Dendritic cell treated with granulocyte-macrophage colony-stimulating factor and Interleukin-4, amounts not matched to agents 40 ng/mL and 50 ng/mL, for 4 days (primary cell): Measurements from ENCODE around the gene EN2.

Experiments used
- H3K27ac Mint-ChIP-seq: one replicate; pipeline ENCODE4 v1.8.0; 2022; ENCODE audit warnings: mild to moderate bottlenecking, mixed read lengths
- H3K27me3 Mint-ChIP-seq: one replicate; pipeline ENCODE4 v1.8.0; 2022; ENCODE audit warnings: mild to moderate bottlenecking, mixed read lengths
- H3K36me3 Mint-ChIP-seq: one replicate; pipeline ENCODE4 v1.8.0; 2022; ENCODE audit warnings: low read depth, mixed read lengths
- H3K4me1 Mint-ChIP-seq: one replicate; pipeline ENCODE4 v1.8.0; 2022; ENCODE audit warnings: low read depth, mixed read lengths
- H3K4me3 Mint-ChIP-seq: one replicate; pipeline ENCODE4 v1.8.0; 2022; ENCODE audit warnings: mild to moderate bottlenecking, moderate library complexity, mixed read lengths
- H3K9me3 Mint-ChIP-seq: one replicate; pipeline ENCODE4 v1.8.0; 2022; ENCODE audit warnings: mixed read lengths
- intact Hi-C: fragments of 100-400 bp; cut with micrococcal nuclease; formaldehyde crosslinking; loops from one replicate; pipeline ENCODE4 v1.15.0; 2022

The EN2 gene

GRCh38 chr7:155450970-155451801 lies 6.7 kb upstream of the EN2 start:
- Mint-ChIP-seq H3K4me1 (peaks cover 39% of the 10 kb centered on the region), H3K9me3 (no peaks in the 10 kb centered on the region), H3K27ac (no peak overlapping the region), H3K36me3 (no peaks in the 10 kb centered on the region), H3K27me3 (peaks cover 89% of the 10 kb centered on the region), H3K4me3 (no peak overlapping the region)
- intact Hi-C loops, result loop anchor here (10.0 kb wide), 1 partner anchor 76 kb away; no protein-coding TSS in a partner anchor

- H3K27me3 Mint-ChIP-seq, result peaks cover 92% of the 10 kb centered on the region
- no peak overlapping the region for H3K4me3 Mint-ChIP-seq
- peaks cover 46% of the 10 kb centered on the region for H3K4me1 Mint-ChIP-seq
- H3K9me3 Mint-ChIP-seq, result no peaks in the 10 kb centered on the region
- intact Hi-C loops, result loop anchor here (10.0 kb wide), 1 partner anchor 77 kb away; no protein-coding TSS in a partner anchor
- H3K27ac Mint-ChIP-seq, result no peak overlapping the region
- H3K36me3 Mint-ChIP-seq, result no peaks in the 10 kb centered on the region
Observed at GRCh38 chr7:155451840-155452239, 6.1 kb upstream of the EN2 start.

GRCh38 chr7:155452505-155453295 lies 5.2 kb upstream of the EN2 start:
- Mint-ChIP-seq H3K4me3 (no peak overlapping the region), H3K27me3 (peaks cover 93% of the 10 kb centered on the region), H3K9me3 (no peaks in the 10 kb centered on the region), H3K4me1 (peaks cover 51% of the 10 kb centered on the region), H3K36me3 (no peaks in the 10 kb centered on the region), H3K27ac (no peak overlapping the region)
- intact Hi-C loops, result loop anchor here (10.0 kb wide), 1 partner anchor 78 kb away; no protein-coding TSS in a partner anchor

GRCh38 chr7:155453296-155454182 lies 4.4 kb upstream of the EN2 start:
- peaks cover 92% of the 10 kb centered on the region for H3K27me3 Mint-ChIP-seq
- H3K36me3 Mint-ChIP-seq, result no peaks in the 10 kb centered on the region
- no peak overlapping the region for H3K4me3 Mint-ChIP-seq
- intact Hi-C loops, result loop anchor here (10.0 kb wide), 1 partner anchor 79 kb away; no protein-coding TSS in a partner anchor
- H3K4me1 Mint-ChIP-seq, result peaks cover 51% of the 10 kb centered on the region
- H3K27ac Mint-ChIP-seq, result no peak overlapping the region
- no peaks in the 10 kb centered on the region for H3K9me3 Mint-ChIP-seq

- H3K4me1 Mint-ChIP-seq, result peaks cover 47% of the 10 kb centered on the region
- H3K36me3 Mint-ChIP-seq, result no peaks in the 10 kb centered on the region
- intact Hi-C loops, result loop anchor here (10.0 kb wide), 1 partner anchor 80 kb away; no protein-coding TSS in a partner anchor
- H3K9me3 Mint-ChIP-seq, result no peaks in the 10 kb centered on the region
- H3K27ac Mint-ChIP-seq, result no peak overlapping the region
- H3K4me3 Mint-ChIP-seq, result no peak overlapping the region
- H3K27me3 Mint-ChIP-seq, result peaks cover 88% of the 10 kb centered on the region
Observed at GRCh38 chr7:155454183-155455112, 3.5 kb upstream of the EN2 start.

GRCh38 chr7:155455132-155455693 lies 2.7 kb upstream of the EN2 start:
- Mint-ChIP-seq H3K4me3 (no peak overlapping the region), H3K27me3 (peaks cover 88% of the 10 kb centered on the region), H3K36me3 (no peaks in the 10 kb centered on the region), H3K4me1 (peaks cover 51% of the 10 kb centered on the region), H3K9me3 (no peaks in the 10 kb centered on the region), H3K27ac (no peak overlapping the region)
- intact Hi-C loops, result loop anchor here (10.0 kb wide), 1 partner anchor 80 kb away; no protein-coding TSS in a partner anchor

- Mint-ChIP-seq H3K9me3 (no peaks in the 10 kb centered on the region), H3K36me3 (no peaks in the 10 kb centered on the region), H3K27me3 (peaks cover 88% of the 10 kb centered on the region), H3K27ac (no peak overlapping the region), H3K4me1 (peaks cover 48% of the 10 kb centered on the region), H3K4me3 (peak overlapping the region; percentile 17)
- intact Hi-C loops, result loop anchor here (10.0 kb wide), 1 partner anchor 81 kb away; no protein-coding TSS in a partner anchor
Observed at GRCh38 chr7:155455776-155456737, 1.9 kb upstream of the EN2 start.

- Mint-ChIP-seq H3K36me3 (no peaks in the 10 kb centered on the region), H3K27ac (no peak overlapping the region), H3K4me1 (peaks cover 42% of the 10 kb centered on the region), H3K4me3 (peak overlapping the region; percentile 73), H3K9me3 (no peaks in the 10 kb centered on the region), H3K27me3 (peaks cover 88% of the 10 kb centered on the region)
- intact Hi-C loops, result loop anchor here (10.0 kb wide), 1 partner anchor 82 kb away; no protein-coding TSS in a partner anchor
Observed at GRCh38 chr7:155456738-155457543, 988 bp upstream of the EN2 start.

- H3K27ac Mint-ChIP-seq, result no peak overlapping the region
- intact Hi-C loops, result loop anchor here (10.0 kb wide), 1 partner anchor 83 kb away; no protein-coding TSS in a partner anchor
Observed at GRCh38 chr7:155457544-155458110, 302 bp upstream of the EN2 start.

GRCh38 chr7:155458878-155459699 lies 1.2 kb downstream of the EN2 start:
- Mint-ChIP-seq H3K9me3 (no peaks in the 10 kb centered on the region), H3K27me3 (peaks cover 87% of the 10 kb centered on the region)
- intact Hi-C loops, result loop anchor here (10.0 kb wide), 1 partner anchor 84 kb away; no protein-coding TSS in a partner anchor

More at GRCh38 chr7:155457544-155458110, 302 bp upstream of the EN2 start:
- Mint-ChIP-seq H3K4me3 (peak overlapping the region; percentile 74), H3K4me1 (peaks cover 42% of the 10 kb centered on the region), H3K27me3 (peaks cover 90% of the 10 kb centered on the region), H3K36me3 (no peaks in the 10 kb centered on the region), H3K9me3 (no peaks in the 10 kb centered on the region)

More at GRCh38 chr7:155458878-155459699, 1.2 kb downstream of the EN2 start:
- H3K27ac Mint-ChIP-seq, result no peak overlapping the region
- no peaks in the 10 kb centered on the region for H3K36me3 Mint-ChIP-seq
- H3K4me3 Mint-ChIP-seq, result no peak overlapping the region
- H3K4me1 Mint-ChIP-seq, result peaks cover 42% of the 10 kb centered on the region
